Sigmoid colon (tissue), 7 donors: ENCODE data around the gene TALDO1. TPM values are rescaled to one million over a fixed set of nuclear protein-coding genes. Genes with fewer than 3 reads are reported as not detected.

Experiments used
- DNase-seq: peaks from one replicate; pipeline ENCODE4 v3.0.0-alpha.2; 2019
- H3K27ac ChIP-seq, 4 donors: fragments of 200-600 bp; sonication (generic); one replicate each; pipeline ENCODE4 v1.5.1; 2016 to 2019; ENCODE audit warnings: mild to moderate bottlenecking in 1 of 4
- H3K27me3 ChIP-seq, 3 donors: fragments of 200-600 bp; sonication (generic); one replicate each; pipeline ENCODE4 v1.5.1; 2019; ENCODE audit warnings: mild to moderate bottlenecking in 1 of 3
- H3K36me3 ChIP-seq, 4 donors: fragments of 200-600 bp; sonication (generic); one replicate each; pipeline ENCODE4 v1.5.1; 2016 to 2019
- H3K4me1 ChIP-seq, 4 donors: fragments of 200-600 bp; sonication (generic); one replicate each; pipeline ENCODE4 v1.5.1; 2017 to 2019
- H3K4me3 ChIP-seq, 4 donors: fragments of 200-600 bp; sonication (generic); one replicate each; pipeline ENCODE4 v1.5.1; 2017 to 2019; ENCODE audit warnings: mild to moderate bottlenecking in 2 of 4, moderate library complexity in 1 of 4
- H3K9me3 ChIP-seq, 4 donors: fragments of 200-600 bp in 3 of 4; sonication (generic) in 3 of 4; one replicate each; pipeline versions ENCODE4 v1.5.1 to v1.6.1; 2013 to 2019
- EP300 ChIP-seq, 4 donors: sonication (generic); formaldehyde crosslinking; IDR thresholded peaks; one replicate each; pipeline ENCODE4 v1.6.1; 2017; ENCODE audit warnings: antibody characterized with exemption in 4 of 4
- POLR2A ChIP-seq, 2 donors: fragments of 450-650 bp; IDR thresholded peaks; one replicate each; pipeline ENCODE4 v1.6.1; 2016; ENCODE audit warnings: antibody characterized with exemption in 2 of 2, mild to moderate bottlenecking in 2 of 2, moderate library complexity in 2 of 2
- POLR2AphosphoS5 ChIP-seq, 4 donors: sonication (generic); formaldehyde crosslinking; IDR thresholded peaks; one replicate each; pipeline ENCODE4 v1.6.1; 2017; ENCODE audit warnings: antibody characterized with exemption in 4 of 4
- WGBS, 2 donors: extraction: QIAGEN DNeasy Blood & Tissue Kit; methylation state at CpG; one replicate each; pipeline ENCODE4 v1.1.7; 2013; 5-methylcytosine and 5-hydroxymethylcytosine counted together
- intact Hi-C: fragments of 100-400 bp; cut with DNase I; formaldehyde crosslinking; loops from one replicate; pipeline ENCODE4 v1.15.1; 2023
- polyA plus RNA-seq, 3 donors: library from polyadenylated mRNA; stranded (reverse); fragments of 200-250 nt; gene quantifications; one replicate each; pipeline ENCODE4 v1.2.3, GENCODE V29; 2013
- total RNA-seq, 4 donors: library from RNA; depleted of rRNA; stranded (reverse); fragments of >200 nt; gene quantifications; one replicate each; pipeline ENCODE4 v1.1.0, GENCODE V29; 2016
- TF ChIP-seq, protein P1 (sequence below), 4 experiments: fragments of 450-650 bp in 3 of 4; fragments of 200-600 bp in 1 of 4; IDR thresholded peaks; one replicate each; pipeline ENCODE4 v1.5.1; 2016 to 2019; ENCODE audit warnings: antibody characterized with exemption in 4 of 4, mild to moderate bottlenecking in 3 of 4, moderate library complexity in 2 of 4
- donor health status: healthy with polysubstance abuse.
- donor health status: Bipolar disorder and iron deficiency.
- donor health status: healthy.

The TALDO1 gene
- total and polyA plus RNA-seq, 7 donors = 94.6 to 177 (median 133) TPM

DNA sequence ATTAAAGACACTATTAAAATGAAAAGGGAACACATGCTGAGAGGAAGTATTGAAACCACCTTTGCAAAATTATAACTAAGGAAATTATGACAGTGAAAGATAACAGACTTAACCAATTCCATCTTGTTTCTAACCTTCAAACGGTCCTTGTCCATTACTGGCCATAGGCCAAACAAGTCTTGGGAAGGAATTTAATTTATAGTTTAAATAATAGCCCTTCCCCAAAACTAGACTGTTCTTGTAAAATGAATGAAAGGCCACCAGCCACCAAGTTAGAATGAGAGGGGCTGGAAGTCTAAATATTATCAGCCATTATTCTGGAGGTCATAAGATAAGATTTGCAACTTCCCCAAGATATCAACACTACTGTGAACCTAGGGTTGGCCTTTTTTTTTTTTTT lies 1.8 kb upstream of the TALDO1 start:
- 28 to 40% methylated on average over 1 of the region's 1 CpG for WGBS, 2 donors
- Histone ChIP-seq H3K36me3 (no peaks in the 10 kb centered on the region), H3K4me1 (peaks cover 0 to 30% (median 22%) of the 10 kb centered on the region in 4 donors), H3K4me3 (no peak overlapping the region), H3K27me3 (peaks cover 0 to 4% (median 0%) of the 10 kb centered on the region in 3 donors), H3K9me3 (no peaks in the 10 kb centered on the region), H3K27ac (no peak overlapping the region)
- no peak for DNase-seq
- TF ChIP-seq POLR2A (IDR thresholded peaks at IDR 0.05) (no peak), POLR2AphosphoS5 (IDR thresholded peaks at IDR 0.05) (no peak), EP300 (IDR thresholded peaks at IDR 0.05) (no peak)
- TF ChIP-seq, protein P1, sequence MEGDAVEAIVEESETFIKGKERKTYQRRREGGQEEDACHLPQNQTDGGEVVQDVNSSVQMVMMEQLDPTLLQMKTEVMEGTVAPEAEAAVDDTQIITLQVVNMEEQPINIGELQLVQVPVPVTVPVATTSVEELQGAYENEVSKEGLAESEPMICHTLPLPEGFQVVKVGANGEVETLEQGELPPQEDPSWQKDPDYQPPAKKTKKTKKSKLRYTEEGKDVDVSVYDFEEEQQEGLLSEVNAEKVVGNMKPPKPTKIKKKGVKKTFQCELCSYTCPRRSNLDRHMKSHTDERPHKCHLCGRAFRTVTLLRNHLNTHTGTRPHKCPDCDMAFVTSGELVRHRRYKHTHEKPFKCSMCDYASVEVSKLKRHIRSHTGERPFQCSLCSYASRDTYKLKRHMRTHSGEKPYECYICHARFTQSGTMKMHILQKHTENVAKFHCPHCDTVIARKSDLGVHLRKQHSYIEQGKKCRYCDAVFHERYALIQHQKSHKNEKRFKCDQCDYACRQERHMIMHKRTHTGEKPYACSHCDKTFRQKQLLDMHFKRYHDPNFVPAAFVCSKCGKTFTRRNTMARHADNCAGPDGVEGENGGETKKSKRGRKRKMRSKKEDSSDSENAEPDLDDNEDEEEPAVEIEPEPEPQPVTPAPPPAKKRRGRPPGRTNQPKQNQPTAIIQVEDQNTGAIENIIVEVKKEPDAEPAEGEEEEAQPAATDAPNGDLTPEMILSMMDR (IDR thresholded peaks at IDR 0.05) = no peak
- intact Hi-C loops = loop anchor here (5.0 kb wide), 1 partner anchor 52 kb away; the partner anchor contains the start of gene SLC25A22

DNA sequence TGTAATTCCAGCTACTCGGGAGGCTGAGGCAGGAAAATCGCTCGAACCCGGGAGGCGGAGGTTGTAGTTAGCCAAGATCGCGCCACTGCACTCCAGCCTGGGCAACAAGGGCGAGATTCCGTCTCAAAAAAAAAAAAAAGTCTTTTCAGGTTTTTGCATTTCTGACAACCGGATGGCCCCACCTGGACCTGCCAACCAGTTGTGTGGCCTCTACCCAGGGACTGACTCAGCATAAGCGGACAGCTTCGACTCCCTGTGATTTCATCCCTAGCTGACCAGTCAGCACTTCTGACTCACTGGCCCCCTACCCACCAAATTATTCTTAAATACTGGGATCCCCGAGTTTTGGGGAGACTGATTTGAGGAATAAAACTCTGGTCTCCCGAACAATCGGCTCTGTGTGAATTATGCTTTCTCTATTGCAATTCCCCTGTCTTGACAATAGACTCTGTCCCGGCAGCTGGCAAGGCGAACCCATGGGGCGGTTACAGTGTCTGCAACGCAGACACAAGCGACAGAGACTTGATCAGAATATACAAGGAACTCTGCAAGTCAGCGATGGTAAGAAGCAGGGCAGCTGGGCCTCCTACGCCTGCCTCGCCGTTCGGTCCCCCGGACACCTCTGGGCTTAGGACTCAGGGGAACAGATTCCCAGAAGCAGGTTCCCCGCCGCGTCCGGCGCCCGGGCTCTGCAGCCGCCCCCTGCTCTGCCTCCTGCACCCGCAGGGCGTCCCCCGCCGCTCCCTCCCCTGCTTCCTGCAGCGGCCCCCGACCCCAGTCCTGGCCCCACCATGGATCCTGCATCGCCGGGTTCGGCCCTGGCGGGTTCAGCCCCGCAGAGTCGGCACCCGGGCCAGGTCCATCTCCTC lies 741 bp upstream of the TALDO1 start:
- Histone ChIP-seq H3K9me3 (no peaks in the 10 kb centered on the region), H3K27ac (peak overlapping the region; percentile 82 to 89 (median 87)), H3K4me3 (peak overlapping the region; percentile 76 to 99 (median 97)), H3K36me3 (no peaks in the 10 kb centered on the region), H3K27me3 (no peaks in the 10 kb centered on the region), H3K4me1 (peaks cover 0 to 30% (median 22%) of the 10 kb centered on the region in 4 donors)
- TF ChIP-seq, protein P1 (IDR thresholded peaks at IDR 0.05) = no peak
- TF ChIP-seq POLR2A (IDR thresholded peaks at IDR 0.05) (no peak), POLR2AphosphoS5 (IDR thresholded peaks at IDR 0.05) (no peak), EP300 (IDR thresholded peaks at IDR 0.05) (no peak)
- WGBS, 2 donors = 26 to 27% methylated on average over 46 of the region's 46 CpGs
- peak; percentile 65 for DNase-seq
- intact Hi-C loops = loop anchor here (5.0 kb wide), 1 partner anchor 51 kb away; the partner anchor contains the start of gene SLC25A22

DNA sequence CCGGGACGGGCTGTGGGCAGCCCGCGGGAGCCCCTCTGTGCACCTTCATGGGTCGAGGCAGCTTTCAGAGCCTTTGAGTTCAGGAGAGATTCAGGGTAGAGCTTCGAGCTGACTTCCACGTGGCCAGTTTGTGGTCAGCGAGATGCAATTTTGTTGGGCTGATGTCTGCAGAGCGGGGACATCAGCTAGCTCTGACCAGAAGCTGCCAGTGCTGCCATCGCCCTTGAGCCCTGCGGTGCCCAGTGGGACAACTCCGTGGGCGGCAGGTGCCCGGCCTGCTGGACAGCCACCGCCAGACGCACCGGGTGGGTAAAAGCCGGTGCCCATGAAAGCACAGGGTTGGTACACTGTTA lies 719 bp downstream of the TALDO1 start:
- peak overlapping the region; percentile 82 to 89 (median 87) for H3K27ac ChIP-seq
- H3K27me3 ChIP-seq = no peaks in the 10 kb centered on the region
- 3 to 4% methylated on average over 18 of the region's 18 CpGs for WGBS, 2 donors
- peak overlapping the region; percentile 76 to 99 (median 97) for H3K4me3 ChIP-seq
- H3K9me3 ChIP-seq = no peaks in the 10 kb centered on the region
- intact Hi-C loops = loop anchor here (5.0 kb wide), 1 partner anchor 49 kb away; the partner anchor contains the start of gene SLC25A22
- peaks cover 0 to 30% (median 22%) of the 10 kb centered on the region in 4 donors for H3K4me1 ChIP-seq
- TF ChIP-seq EP300 (IDR thresholded peaks at IDR 0.05) (no peak), POLR2AphosphoS5 (IDR thresholded peaks at IDR 0.05) (no peak), POLR2A (IDR thresholded peaks at IDR 0.05) (no peak)
- TF ChIP-seq, protein P1 (IDR thresholded peaks at IDR 0.05) = no peak
- H3K36me3 ChIP-seq = no peaks in the 10 kb centered on the region
- DNase-seq = peak; percentile 64

DNA sequence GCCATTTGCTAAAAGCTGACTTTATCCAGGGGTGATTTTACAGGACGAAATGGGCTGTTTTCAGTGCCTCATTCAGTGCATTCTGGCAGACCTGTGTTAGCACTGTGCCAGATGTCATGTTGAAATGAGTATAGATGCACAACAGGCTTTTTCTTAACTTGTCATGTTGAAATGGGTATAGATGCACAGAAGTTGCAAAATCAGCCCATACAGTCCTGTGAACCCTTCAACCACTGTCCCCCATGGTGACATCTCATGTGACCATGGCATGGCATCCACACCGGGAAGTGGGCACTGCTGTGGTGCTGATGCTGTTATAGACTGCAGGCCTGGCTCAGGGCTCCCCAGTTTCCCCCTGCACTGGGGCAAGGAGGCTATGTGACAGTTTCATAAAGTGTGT lies 2.5 kb downstream of the TALDO1 start:
- no peaks in the 10 kb centered on the region for H3K9me3 ChIP-seq
- H3K4me1 ChIP-seq = peaks cover 0 to 30% (median 22%) of the 10 kb centered on the region in 4 donors
- no peak overlapping the region for H3K4me3 ChIP-seq
- TF ChIP-seq POLR2A (IDR thresholded peaks at IDR 0.05) = no peak
- no peak for TF ChIP-seq EP300 (IDR thresholded peaks at IDR 0.05)
- TF ChIP-seq, protein P1 (IDR thresholded peaks at IDR 0.05) = no peak
- TF ChIP-seq POLR2AphosphoS5 (IDR thresholded peaks at IDR 0.05) = no peak
- 61 to 75% methylated on average over 2 of the region's 2 CpGs for WGBS, 2 donors
- intact Hi-C loops = loop anchor here (5.0 kb wide), 1 partner anchor 48 kb away; the partner anchor contains the start of gene SLC25A22
- no peak for DNase-seq
- H3K27ac ChIP-seq = no peak overlapping the region
- H3K27me3 ChIP-seq = no peaks in the 10 kb centered on the region
- no peaks in the 10 kb centered on the region for H3K36me3 ChIP-seq
